Transverse colon (tissue), 4 donors: ENCODE results near the gene PPRC1. TPM values are rescaled to one million over a fixed set of nuclear protein-coding genes. Genes with fewer than 3 reads are reported as not detected.

ENCODE experiments used
- DNase-seq: peaks from one replicate; pipeline ENCODE4 v3.0.0-alpha.2; 2019
- H3K27ac ChIP-seq, 4 donors: fragments of 200-600 bp; sonication (generic); 2 replicates each; pipeline ENCODE4 v1.5.1; 2016 to 2018; ENCODE audit warnings: inconsistent platforms in 4 of 4
- H3K27me3 ChIP-seq: fragments of 200-600 bp; sonication (generic); 2 replicates; pipeline ENCODE4 v1.5.1; 2017; ENCODE audit warnings: inconsistent platforms
- H3K36me3 ChIP-seq, 4 donors: fragments of 200-600 bp; sonication (generic); 2 replicates each; pipeline ENCODE4 v1.5.1; 2017 to 2019; ENCODE audit warnings: inconsistent platforms in 4 of 4
- H3K4me1 ChIP-seq, 4 donors: fragments of 200-600 bp; sonication (generic); 2 replicates each; pipeline ENCODE4 v1.5.1; 2017 to 2020; ENCODE audit warnings: inconsistent platforms in 4 of 4
- H3K4me3 ChIP-seq, 4 donors: fragments of 200-600 bp; sonication (generic); 1 replicate in 1 of 4; 2 replicates in 3 of 4; pipeline versions ENCODE4 v1.5.1 to v1.6.1; 2017 to 2019; ENCODE audit warnings: inconsistent platforms in 4 of 4
- H3K9me3 ChIP-seq, 2 donors: fragments of 200-600 bp; sonication (generic); 2 replicates each; pipeline ENCODE4 v1.5.1; 2017 to 2019; ENCODE audit warnings: inconsistent platforms in 2 of 2
- EP300 ChIP-seq: sonication (generic); formaldehyde crosslinking; IDR thresholded peaks from one replicate; pipeline ENCODE4 v1.6.1; 2017; ENCODE audit warnings: antibody characterized with exemption, low read depth
- POLR2A ChIP-seq: fragments of 450-650 bp; IDR thresholded peaks from one replicate; pipeline ENCODE4 v1.6.1; 2016; ENCODE audit warnings: antibody characterized with exemption, mild to moderate bottlenecking, moderate library complexity
- POLR2AphosphoS5 ChIP-seq, 3 donors: sonication (generic); formaldehyde crosslinking; IDR thresholded peaks; one replicate each; pipeline ENCODE4 v1.6.1; 2016; ENCODE audit warnings: antibody characterized with exemption in 3 of 3
- WGBS, 2 donors: methylation state at CpG; one replicate each; pipeline ENCODE4 v1.1.5; 2018; ENCODE audit warnings: low coverage in 1 of 2; 5-methylcytosine and 5-hydroxymethylcytosine counted together
- in situ Hi-C, 4 donors: fragments of 200-750 bp; cut with MboI; loops; one replicate each; pipeline versions ENCODE4 v1.15.0 to v1.15.1; 2017; ENCODE audit warnings: low sequenced_read_pairs in 3 of 4, low pct_ligation_motif_present in 1 of 4, low pct_unique_long_range_greater_than_20kb in 1 of 4
- intact Hi-C: fragments of 100-400 bp; cut with DNase I; formaldehyde crosslinking; loops from one replicate; pipeline ENCODE4 v1.15.1; 2023; ENCODE audit warnings: low total_unique reads
- total RNA-seq, 4 donors: library from RNA; depleted of rRNA; stranded (reverse); fragments of >200 nt; gene quantifications; one replicate each; pipeline ENCODE4 v1.1.0, GENCODE V29; 2016
- TF ChIP-seq, protein P1 (sequence below), 5 experiments: fragments of 200-600 bp in 3 of 5; fragments of 450-650 bp in 2 of 5; sonication (generic) in 3 of 5; IDR thresholded peaks; 1 replicate in 2 of 5; 2 replicates in 3 of 5; pipeline ENCODE4 v1.5.1; 2016 to 2017; ENCODE audit warnings: antibody characterized with exemption in 5 of 5, inconsistent platforms in 3 of 5, mild to moderate bottlenecking in 2 of 5, moderate library complexity in 1 of 5

PPRC1 gene
- total RNA-seq, 4 donors from 2014 or later: 7.5 to 62.7 (median 13.7) TPM

DNA sequence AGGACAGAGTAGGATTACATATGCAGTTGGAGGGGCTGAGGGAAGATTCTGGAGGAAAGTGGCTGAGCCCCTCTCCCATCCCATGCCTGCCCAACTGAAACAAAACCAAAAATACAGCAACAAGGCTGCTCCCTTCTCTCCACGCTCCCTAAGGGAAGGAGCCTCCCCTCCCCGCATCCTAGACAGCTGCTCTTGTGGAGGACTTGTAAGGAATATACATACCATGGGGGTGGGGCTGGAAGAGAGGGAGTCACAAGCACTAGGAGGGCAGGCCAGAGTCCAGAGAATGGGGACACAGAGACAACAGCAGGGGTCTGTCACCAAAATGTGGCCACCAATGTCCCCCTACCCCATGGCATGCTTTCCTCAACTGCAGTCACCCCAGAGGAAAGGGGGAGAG, 25.8 kb upstream of the PPRC1 start:
- 73% methylated on average over 2 of the region's 2 CpGs; no CpG with 5 or more reads in 1 of the 2 donors for WGBS, 2 donors
- in situ Hi-C loops (no loop called here), intact Hi-C loops (no loop called here)
- H3K9me3 ChIP-seq: no peaks in the 10 kb centered on the region
- DNase-seq: no peak
- peaks cover 0 to 1% (median 0%) of the 10 kb centered on the region in 4 donors for H3K4me1 ChIP-seq
- TF ChIP-seq, protein P1, sequence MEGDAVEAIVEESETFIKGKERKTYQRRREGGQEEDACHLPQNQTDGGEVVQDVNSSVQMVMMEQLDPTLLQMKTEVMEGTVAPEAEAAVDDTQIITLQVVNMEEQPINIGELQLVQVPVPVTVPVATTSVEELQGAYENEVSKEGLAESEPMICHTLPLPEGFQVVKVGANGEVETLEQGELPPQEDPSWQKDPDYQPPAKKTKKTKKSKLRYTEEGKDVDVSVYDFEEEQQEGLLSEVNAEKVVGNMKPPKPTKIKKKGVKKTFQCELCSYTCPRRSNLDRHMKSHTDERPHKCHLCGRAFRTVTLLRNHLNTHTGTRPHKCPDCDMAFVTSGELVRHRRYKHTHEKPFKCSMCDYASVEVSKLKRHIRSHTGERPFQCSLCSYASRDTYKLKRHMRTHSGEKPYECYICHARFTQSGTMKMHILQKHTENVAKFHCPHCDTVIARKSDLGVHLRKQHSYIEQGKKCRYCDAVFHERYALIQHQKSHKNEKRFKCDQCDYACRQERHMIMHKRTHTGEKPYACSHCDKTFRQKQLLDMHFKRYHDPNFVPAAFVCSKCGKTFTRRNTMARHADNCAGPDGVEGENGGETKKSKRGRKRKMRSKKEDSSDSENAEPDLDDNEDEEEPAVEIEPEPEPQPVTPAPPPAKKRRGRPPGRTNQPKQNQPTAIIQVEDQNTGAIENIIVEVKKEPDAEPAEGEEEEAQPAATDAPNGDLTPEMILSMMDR (IDR thresholded peaks at IDR 0.05): no peak
- TF ChIP-seq EP300: no peak
- no peak for TF ChIP-seq POLR2AphosphoS5 (IDR thresholded peaks at IDR 0.05)
- TF ChIP-seq POLR2A: no peak
- no peak overlapping the region for H3K4me3 ChIP-seq
- no peaks in the 10 kb centered on the region for H3K27me3 ChIP-seq
- H3K36me3 ChIP-seq: peaks cover 0 to 32% (median 15%) of the 10 kb centered on the region in 4 donors
- H3K27ac ChIP-seq: no peak overlapping the region

DNA sequence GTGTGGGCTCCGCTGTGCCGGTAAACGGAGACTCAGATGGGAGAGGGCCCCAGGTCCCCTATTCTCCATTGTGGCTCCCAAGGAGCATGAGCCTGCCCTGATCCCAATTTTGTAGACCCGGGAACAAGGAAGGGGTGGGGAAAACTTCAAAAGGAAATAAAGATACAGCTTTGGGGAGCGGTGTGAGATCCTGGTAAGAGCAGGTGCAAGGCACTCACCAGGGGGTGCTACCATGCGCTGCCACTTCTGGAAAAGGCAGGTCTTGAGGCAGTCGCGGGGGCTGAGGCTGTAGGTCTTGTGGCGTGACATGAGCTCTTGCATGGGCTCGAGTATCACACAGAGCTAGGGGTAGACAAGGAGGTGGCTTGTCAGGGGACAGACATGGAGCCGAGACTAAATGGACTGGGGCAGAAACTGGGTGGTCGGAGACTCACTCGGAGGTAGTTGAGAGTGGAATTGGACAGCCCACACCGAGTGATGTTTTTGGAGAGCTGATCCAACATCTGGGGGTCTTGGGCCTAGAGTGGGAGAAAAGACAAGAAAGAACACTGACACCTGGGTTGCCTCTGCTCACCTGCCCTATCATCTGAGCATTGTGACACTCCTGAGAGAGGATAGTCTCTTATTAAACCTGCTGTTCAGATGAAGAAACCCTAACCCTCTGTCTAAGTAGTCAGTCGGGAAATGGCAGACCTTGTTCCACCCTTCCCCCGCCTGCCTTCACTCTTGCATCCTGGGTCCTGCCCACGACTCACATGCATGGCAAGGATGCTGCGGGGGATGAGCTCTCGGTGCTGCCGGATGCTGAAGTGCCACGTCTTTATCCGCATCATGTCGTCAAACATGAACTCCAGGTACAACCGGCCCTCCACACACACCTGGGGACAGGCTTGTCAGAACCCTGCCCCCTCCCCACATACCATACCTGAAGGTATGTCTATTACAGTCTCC, 23.4 kb upstream of the PPRC1 start:
- H3K9me3 ChIP-seq: no peaks in the 10 kb centered on the region
- no peak for DNase-seq
- H3K36me3 ChIP-seq: peaks cover 0 to 32% (median 15%) of the 10 kb centered on the region in 4 donors
- in situ Hi-C loops (no loop called here), intact Hi-C loops (no loop called here)
- H3K27ac ChIP-seq: no peak overlapping the region
- H3K27me3 ChIP-seq: no peaks in the 10 kb centered on the region
- WGBS, 2 donors: 91% methylated on average over 4 to 24 of the region's 24 CpGs
- TF ChIP-seq POLR2A (no peak), EP300 (no peak), POLR2AphosphoS5 (IDR thresholded peaks at IDR 0.05) (no peak)
- TF ChIP-seq, protein P1 (IDR thresholded peaks at IDR 0.05): no peak
- peaks cover 15 to 23% (median 18%) of the 10 kb centered on the region in 4 donors for H3K4me1 ChIP-seq
- H3K4me3 ChIP-seq: no peak overlapping the region

DNA sequence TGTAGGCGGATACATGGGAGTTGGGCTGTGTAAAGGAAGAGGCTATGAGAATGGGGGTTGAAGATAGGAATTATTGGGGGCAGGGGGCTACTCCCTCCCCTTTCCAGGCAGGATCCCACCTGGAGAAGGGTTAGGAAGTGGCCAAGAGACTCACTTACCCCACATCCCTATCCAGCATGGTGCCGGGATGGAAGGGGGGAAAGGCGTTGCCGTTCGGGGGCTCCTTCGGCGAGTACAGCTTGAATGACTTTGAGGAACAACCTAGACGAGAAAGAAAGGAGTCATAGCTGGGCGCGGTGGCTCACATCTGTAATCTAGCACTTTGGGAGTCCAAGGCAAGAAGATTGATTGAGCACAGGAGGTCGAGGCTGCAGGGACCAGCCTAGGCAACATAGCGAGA, 21.6 kb upstream of the PPRC1 start:
- intact Hi-C loops: no loop called here
- WGBS, 2 donors: 94 to 100% methylated on average over 1 to 12 of the region's 12 CpGs
- Histone ChIP-seq H3K36me3 (peaks cover 0 to 32% (median 15%) of the 10 kb centered on the region in 4 donors), H3K27ac (no peak overlapping the region), H3K9me3 (no peaks in the 10 kb centered on the region), H3K4me3 (no peak overlapping the region), H3K4me1 (peaks cover 22 to 36% (median 32%) of the 10 kb centered on the region in 4 donors), H3K27me3 (no peaks in the 10 kb centered on the region)
- in situ Hi-C loops: no loop called here
- no peak for TF ChIP-seq POLR2A
- TF ChIP-seq POLR2AphosphoS5 (IDR thresholded peaks at IDR 0.05): no peak
- TF ChIP-seq, protein P1 (IDR thresholded peaks at IDR 0.05): no peak
- TF ChIP-seq EP300: no peak
- DNase-seq: no peak

DNA sequence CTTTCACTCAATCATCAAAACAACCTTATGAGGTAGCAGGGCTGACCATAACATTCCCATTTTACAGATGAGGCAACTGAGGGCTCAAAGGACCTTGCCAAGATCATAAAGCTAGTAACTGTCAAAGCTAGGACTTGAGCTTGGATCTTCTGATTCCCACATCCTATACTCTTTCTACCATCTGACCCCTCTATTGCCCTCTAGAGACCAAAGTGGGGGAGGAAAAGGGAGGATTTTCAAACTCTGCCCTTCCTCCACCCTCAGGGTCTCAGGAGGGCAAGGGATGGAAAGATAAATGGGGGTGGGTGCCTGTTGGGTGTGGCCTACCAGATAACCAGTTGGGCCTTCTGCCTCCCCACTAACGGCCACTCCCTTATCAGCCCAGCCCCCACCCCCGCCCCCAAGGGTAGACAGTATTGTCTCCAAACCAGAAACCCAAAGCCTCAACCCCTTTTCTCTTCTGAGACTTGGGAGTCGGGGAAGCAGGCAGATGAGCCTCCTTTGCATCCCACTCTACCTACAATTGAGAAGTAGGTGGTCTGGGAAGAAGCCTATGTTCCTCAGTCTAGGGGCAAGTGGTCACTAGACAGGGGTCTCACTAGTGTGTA, 20.5 kb upstream of the PPRC1 start:
- H3K27me3 ChIP-seq: no peaks in the 10 kb centered on the region
- TF ChIP-seq POLR2AphosphoS5 (IDR thresholded peaks at IDR 0.05) (no peak), EP300 (no peak), POLR2A (no peak)
- TF ChIP-seq, protein P1 (IDR thresholded peaks at IDR 0.05): no peak
- intact Hi-C loops: no loop called here
- H3K4me1 ChIP-seq: peaks cover 28 to 46% (median 42%) of the 10 kb centered on the region in 4 donors
- no peak for DNase-seq
- no peaks in the 10 kb centered on the region for H3K9me3 ChIP-seq
- H3K36me3 ChIP-seq: peaks cover 0 to 32% (median 15%) of the 10 kb centered on the region in 4 donors
- in situ Hi-C loops: no loop called here
- no peak overlapping the region for H3K27ac ChIP-seq
- 57 to 60% methylated on average over 2 to 3 of the region's 3 CpGs for WGBS, 2 donors
- no peak overlapping the region for H3K4me3 ChIP-seq
